Measurements from ENCODE around the gene CLDN14.

Gene CLDN14

DNA sequence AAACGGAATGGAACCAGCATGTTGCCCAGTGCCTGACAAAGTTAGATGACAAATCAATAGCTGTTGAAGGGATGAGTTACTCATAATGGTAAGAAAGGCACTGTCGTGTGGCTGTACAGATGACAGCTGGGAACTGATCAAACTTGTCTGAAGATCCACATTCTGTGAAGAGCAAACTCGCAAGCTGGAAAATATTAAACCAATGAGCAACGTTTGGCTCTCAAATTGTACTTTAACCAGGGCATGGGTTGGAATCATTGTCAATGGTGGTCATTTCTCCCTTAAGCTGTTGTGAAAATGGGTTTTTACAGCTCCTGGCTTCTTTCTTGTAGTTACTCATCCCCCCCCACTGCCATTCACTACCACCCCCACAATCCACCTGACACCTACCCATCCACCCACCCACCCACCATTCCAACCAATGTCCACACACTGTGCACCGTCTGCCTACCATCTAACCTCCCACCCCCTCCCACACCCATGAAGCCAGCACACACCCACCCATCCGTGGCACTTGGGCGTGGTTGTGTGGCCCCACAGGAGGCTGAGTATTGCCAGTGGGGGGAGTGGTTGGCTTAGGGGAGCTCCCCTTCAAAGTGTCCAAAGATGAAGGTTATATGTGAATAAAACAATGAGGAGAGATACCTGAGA is 46.7 kb downstream of the CLDN14 start:
- no peak for DNase-seq (ENCODE audit: low read depth in 3 of 3)

DNA sequence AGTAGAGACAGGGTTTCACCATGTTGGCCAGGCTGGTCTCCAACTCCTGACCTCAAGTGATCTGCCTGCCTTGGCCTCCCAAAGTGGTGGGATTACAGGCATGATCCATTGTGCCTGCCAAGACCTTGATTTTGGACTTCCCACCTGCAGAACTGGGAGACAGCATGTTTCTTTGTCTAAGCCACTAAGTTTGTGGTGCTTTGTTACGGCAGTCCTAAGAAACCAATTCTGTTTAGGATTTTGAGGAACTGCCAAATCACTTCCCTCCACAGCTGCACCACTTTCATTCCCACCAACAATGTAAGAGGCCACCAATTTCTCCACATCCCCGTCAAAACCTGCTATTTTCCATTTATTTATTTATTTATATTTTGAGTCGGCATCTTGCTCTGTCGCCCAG is 48.7 kb downstream of the CLDN14 start:
- no peak for DNase-seq (ENCODE audit: low read depth in 3 of 3)

DNA sequence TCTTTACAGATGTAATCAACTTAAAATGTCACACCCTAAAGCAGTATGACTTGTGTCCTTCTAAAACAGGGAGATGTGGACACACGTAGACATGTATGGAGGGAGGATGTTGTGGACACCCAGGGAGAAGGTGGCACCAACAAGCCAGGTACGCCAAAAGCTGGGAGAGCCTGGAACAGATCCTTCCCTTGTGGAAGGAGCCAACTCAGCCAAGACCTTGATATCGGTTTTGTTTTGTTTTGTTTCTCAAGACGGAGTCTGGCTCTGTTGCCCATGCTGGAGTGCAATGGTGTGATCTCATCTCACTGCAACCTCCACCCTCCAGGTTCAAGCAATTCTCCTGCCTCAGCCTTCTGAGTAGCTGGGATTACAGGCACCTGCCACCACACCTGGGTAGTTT is 49.1 kb downstream of the CLDN14 start:
- no peak for DNase-seq (ENCODE audit: low read depth in 3 of 3)

DNA sequence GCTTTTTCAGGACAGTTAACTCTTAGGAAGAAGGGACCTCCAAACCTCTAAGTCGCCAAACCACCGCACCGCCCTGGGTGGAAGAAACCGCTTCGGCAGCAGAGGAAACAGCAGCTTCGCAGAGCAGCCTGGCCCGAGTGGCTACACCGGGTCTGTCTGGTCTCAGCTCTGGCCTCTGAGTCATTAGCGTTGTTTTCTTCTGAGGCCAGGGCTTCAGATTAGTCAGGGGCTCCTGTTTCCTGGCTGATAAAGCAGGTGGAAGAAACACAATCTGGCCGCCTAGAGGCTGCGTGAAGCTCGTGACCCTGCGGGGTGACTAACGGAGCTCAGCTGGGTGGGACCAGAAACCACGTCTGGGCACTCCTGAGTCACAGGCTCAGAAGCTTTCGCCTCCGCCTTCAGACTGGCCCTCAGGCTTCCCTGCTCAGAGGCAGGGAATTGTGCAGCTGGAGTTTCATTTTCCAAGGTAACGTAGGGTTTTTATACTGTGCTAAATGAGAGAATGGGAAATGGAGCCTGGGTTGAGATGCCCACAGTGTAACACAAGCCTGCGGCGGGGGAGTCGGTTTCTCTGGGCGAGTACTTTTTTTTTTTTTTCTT is 49.9 kb downstream of the CLDN14 start:
- DNase-seq (ENCODE audit: low read depth in 3 of 3), result peak; percentile 56 to 77 (median 66)

DNA sequence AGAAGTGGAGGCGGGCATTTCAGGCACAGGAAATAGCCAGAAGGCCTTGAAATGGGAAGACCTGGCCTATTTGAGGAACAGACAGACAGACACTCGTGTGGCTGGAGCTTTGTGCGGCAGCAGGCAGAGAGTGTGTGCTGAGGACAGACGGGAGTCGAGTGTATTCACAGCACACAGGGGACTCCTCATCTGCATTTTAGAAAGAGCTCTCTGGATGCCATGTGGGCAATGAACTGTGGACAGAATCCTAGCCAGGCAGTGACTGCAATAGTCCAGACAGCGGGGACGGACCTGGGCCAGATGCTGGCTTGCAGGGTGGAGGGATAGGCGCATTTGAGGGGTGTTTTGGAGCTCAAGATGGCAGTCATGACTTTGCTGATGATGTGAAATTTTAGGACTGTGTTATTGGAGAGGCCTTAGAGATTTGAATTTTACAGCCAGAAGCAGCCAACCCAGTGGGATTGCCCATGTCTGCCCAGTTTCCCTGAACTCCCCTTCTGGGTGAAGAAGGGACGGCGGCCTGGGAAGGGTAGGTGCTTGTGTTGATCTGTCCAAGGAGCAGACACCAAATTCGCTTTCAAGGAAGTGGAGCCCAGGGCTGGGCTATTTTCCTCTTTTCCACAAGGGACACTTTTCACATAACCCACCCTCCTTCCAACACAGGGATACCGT is 51.0 kb downstream of the CLDN14 start:
- DNase-seq (ENCODE audit: low read depth in 3 of 3), result no peak

DNA sequence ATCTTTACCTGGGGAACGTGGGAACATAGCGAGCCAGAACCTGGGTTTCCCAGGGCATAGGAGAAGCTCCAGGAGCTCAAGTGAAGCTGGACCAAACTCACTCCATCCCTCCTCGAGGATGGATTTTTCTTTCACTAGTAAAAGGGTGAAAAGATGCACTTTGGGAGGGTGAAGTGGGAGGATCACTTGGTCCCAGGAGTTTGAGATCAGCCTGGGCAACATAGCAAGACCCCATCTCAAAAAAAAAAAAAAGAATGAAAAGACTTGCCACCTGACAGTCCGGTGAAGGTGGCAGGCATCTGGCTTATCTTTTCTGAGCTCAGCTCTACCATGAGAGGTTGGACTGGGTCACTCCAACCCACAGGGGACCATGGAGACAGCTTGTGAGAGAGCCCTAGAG is 52.4 kb downstream of the CLDN14 start:
- no peak for DNase-seq (ENCODE audit: low read depth in 3 of 3)

DNA sequence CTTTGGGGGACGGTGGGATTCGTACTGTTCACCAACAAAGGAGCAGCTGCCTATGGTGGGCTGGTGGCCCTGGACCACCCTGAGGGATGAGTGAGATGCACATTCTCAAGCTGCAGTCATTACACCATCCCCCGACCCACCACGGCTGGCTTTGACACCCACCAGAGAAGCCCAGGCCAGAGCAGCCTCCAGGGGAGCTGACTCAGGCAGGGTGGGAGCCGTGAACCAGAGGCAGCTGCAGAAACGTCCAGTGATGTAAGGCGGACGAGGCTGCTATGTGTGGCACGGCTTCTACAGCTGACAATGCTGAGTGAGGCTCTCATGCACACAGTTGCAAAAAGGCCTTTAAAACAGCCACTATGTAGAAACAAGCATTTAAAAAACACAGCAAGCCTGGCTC is 54.6 kb downstream of the CLDN14 start:
- no peak for DNase-seq (ENCODE audit: low read depth in 3 of 3)

DNA sequence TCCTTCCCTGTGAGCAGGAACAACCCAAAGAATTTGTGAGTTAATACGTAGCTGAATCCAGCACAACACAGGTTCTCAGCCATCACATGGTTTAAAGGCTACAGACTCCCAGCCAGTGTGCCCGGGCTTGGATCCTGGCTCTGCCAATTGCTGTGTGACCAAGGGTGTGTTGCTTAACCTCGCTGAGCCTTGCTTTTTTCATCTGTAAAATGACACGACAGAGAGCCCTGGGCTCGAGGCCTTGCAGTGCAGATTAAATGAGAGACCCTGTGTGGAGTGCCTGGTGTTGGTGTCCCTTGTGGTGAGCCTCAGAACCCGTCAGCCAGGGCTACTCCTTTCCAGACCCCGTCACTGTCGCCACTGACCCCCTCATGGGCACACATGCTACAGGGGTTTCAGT is 55.3 kb downstream of the CLDN14 start:
- DNase-seq (ENCODE audit: low read depth in 3 of 3), result no peak

DNA sequence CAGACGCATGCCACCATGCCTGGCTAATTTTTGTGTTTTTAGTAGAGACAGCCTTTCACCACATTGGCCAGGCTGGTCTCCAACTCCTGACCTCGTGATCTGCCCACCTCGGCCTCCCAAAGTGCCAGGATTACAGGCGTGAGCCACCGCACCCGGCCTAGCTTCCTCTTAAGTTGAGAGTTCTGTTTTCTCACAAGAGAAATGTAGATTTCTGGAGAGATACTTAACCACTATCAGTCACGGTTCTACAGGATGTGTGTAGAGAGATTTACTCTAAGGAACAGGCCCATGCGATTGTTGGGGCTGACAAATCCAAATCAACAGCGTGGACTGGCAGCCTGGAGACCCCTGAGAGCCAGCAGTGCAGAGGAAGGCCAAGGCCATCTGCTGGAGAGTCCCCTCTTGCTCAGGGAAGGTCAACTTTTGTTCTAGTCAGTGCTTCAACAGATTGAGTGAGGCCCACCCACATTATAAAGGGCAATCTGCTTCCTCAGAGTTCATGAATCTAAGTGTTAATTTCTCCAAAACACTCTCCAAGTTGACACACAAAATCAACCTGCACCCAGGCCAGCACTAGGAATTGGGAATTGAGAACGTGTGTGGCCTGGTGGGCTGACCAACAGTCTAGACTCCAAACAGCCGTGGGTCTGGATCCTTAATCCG is 56.0 kb downstream of the CLDN14 start:
- no peak for DNase-seq (ENCODE audit: low read depth in 3 of 3)

DNA sequence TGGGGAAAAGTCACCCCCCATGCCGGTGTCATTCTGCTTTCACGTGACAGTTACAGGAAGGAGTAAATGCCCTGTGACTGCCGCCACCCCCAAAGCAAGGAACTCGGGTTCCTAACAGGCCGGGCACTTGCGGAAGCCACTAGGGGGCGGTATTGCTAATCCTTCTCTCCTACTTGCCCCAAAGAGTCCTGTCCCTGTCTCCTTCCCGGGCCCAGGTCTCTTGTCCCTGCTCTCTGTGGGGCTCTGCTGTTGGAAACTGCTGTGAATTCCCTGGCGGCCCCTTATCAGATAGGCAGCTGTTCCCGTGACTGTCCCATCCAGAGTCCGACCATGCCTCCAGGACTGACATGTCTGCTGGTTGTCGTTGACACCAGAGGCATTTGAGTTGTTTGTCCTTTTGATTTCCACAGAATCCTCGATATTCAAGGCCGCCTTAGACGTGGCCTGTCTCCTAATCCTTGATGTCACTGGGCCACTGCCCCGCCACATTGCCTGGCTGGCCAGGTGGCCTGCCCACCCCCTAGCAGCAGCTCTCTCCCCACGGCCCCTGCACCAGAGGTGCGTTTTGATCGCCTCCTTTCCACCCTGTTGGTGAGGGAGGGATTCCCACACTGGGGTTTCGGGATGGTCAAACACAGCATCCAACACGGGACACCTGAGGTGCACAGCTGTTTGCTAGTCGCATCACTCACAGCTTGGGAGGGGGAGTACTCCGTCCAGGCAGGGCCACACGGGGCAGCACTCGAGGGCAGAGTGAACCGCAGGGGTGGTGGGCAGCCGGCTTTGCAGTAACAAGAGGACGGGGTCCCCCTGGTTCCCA is 57.4 kb downstream of the CLDN14 start:
- peak in 2 of 3 donors; percentile 22 to 37 for DNase-seq (ENCODE audit: low read depth in 3 of 3)

DNA sequence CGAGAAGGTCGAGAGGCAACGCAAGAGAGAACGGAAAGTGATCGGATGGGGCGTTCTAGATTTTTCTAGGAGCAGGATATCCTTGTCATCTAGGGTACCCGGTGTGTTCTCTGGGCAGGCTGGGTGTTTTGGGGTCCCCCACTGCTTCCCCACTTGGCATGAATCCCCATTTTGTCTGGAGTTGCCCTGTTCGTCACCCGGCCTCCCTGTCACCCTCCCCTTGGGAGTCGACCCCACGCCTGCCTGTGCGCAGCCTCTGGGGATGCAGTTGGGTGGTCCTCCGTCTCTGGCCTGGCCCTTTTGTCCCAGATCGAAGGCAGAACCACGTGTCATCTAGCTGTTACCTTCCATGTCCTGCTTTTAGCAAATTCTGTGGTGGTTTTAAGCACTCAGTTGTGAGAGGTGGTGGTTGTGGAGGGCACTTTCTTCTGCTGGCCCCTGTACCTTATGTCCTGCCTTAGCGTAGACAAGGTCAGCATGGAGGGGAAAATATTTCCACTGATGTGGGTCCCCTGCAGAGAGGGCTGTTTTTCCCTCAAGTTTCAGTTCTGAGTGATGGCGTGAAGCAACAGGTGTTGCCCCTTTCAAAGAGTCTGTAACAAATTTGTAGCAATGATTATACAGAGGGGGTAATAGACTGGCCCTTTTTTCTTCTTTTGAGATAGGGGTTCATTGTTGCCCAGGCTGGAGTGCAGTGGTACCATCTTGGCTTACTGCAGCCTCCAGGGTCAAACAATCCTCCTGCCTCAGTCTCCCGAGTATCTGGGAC is 59.2 kb downstream of the CLDN14 start:
- no peak for DNase-seq (ENCODE audit: low read depth in 3 of 3)

DNA sequence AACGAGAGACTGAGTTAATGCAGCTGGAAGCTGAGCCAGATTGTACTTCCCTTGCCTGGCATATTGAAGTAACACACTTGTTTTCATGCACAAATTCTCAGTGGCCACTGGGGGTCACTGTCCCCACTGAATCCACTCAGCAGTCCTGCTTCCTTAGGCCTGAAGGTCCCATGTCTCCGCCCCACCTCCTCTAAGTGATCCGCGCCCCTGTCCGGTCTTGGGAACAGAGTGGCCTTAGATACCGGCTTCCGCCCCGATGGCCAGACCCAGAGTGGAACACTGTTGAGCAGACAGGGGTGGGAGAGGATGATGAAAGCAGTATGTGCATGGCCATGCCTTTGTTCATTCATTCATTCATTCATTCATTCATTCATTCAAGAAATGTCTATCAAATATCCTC is 59.9 kb downstream of the CLDN14 start:
- peak; percentile 26 to 27 (median 27) for DNase-seq (ENCODE audit: low read depth in 3 of 3)

DNA sequence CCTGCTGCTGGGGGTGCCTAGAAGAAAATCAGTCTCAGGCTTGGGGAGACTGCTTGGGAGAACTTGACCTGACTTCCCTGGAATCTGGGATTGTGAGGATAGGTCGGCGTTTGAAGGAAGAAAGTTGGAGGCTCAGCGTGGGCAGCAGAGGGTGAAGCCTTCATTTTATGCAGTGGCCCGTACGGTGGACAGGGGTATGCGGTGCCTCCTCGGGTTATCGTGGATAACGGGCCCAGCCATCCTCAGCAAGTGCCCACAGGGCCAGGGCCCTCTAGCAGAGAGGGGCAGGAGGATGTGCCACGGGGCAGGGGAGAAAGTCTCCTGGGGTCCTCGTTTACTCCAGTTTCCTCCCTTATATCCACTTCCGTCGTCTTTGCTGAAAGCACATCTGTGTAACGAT is 60.7 kb downstream of the CLDN14 start:
- no peak for DNase-seq (ENCODE audit: low read depth in 3 of 3)

DNA sequence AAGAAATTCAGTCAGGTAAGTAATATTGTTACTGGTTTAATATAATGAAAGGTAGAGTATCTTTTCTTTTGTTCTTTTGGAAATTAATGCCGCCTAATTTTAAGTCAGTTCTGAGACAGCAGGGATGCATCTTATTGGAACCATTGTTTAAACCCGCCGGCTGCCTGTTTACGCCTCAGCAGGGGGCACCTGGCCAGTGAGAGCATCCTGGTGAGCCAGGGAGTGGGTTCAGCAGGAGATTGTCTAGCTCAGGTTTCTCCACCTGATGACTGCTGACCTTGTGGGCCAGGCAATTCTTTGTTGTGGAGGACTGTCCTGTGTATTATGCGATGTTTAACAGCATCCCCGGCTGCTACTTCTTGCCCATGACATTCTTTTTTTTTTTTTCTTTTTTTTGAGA is 64.5 kb downstream of the CLDN14 start:
- no peak for DNase-seq (ENCODE audit: low read depth in 3 of 3)

DNA sequence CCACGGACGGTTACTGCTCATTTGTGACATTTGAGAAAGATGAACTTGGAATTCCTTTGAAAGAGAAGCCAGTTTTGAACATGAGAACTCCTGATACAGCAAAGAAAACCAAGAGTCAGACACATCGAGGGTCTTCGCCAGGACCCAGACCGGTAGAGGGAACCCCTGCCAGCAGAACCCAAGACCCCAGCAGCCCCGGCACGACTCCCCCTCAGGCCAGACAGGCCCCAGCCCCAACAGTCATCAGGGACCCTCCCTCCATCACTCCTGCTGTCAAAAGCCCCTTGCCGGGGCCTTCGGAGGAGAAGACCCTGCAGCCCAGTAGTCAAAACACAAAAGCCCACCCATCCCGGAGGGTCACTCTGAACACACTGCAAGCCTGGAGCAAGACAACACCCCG is 67.0 kb downstream of the CLDN14 start:
- no peak for DNase-seq (ENCODE audit: low read depth in 3 of 3)

DNA sequence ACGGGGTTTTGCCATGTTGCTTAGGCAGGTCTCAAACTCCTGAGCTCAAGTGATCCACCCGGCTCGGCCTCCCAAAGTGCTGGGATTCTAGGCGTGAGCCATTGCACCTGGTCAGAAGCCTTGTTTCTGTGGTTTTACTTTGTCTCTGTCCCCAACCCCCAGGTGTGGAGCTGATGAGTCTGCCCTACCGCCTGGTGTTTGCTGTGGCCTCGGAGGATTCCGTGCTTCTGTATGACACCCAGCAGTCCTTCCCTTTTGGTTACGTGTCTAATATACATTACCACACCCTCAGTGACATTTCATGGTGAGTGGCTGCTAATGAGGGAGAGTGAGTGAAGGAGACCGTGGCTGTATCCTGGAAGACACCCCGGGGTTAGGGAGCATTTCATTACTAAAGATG is 68.6 kb downstream of the CLDN14 start:
- no peak for DNase-seq (ENCODE audit: low read depth in 3 of 3)
